A549 (cell line): ENCODE results near the gene TSPEAR.

ENCODE experiments used
- BHLHE40 ChIP-seq: IDR thresholded peaks from 2 replicates; pipeline ENCODE4 v1.6.1; 2012; ENCODE audit warnings: low read depth, low read length, inconsistent platforms
- EP300 ChIP-seq, 2 experiments: fragments of >200 bp; sonication (Bioruptor Twin); formaldehyde crosslinking; IDR thresholded peaks; 2 replicates in 1 of 2; 3 replicates in 1 of 2; pipeline ENCODE4 v1.6.1; 2016 to 2017
- FOSL2 ChIP-seq, 2 experiments: fragments of 450-650 bp in 1 of 2; fragments of >200 bp in 1 of 2; sonication (Bioruptor Twin) in 1 of 2; formaldehyde crosslinking; IDR thresholded peaks; 2 replicates each; pipeline versions ENCODE4 v1.5.0 to v1.6.1; 2016 to 2020; ENCODE audit warnings: mild to moderate bottlenecking in 1 of 2, moderate library complexity in 1 of 2
- HDAC2 ChIP-seq: fragments of 200-600 bp; sonication (generic); IDR thresholded peaks from 2 replicates; pipeline ENCODE4 v1.6.1; 2016
- HOXA7 ChIP-seq: fragments of 250-450 bp; sonication (Bioruptor Pico); IDR thresholded peaks from 2 replicates; pipeline ENCODE4 v1.5.0; 2020; ENCODE audit warnings: mild to moderate bottlenecking, moderate library complexity
- JUN ChIP-seq, 2 experiments: fragments of >200 bp; sonication (Bioruptor Twin); formaldehyde crosslinking; IDR thresholded peaks; 2 replicates in 1 of 2; 3 replicates in 1 of 2; pipeline ENCODE4 v1.6.1; 2016 to 2017
- MAFK ChIP-seq: fragments of 450-650 bp; IDR thresholded peaks from 2 replicates; pipeline ENCODE4 v1.6.1; 2014; ENCODE audit not compliant: partially characterized antibody
- MAZ ChIP-seq: fragments of 150-350 bp; IDR thresholded peaks from 2 replicates; pipeline ENCODE4 v1.6.1; 2014; ENCODE audit warnings: antibody characterized with exemption, low read depth, low read length, borderline replicate concordance
- MYC ChIP-seq: IDR thresholded peaks from 2 replicates; pipeline ENCODE4 v1.6.1; 2012; ENCODE audit warnings: mild to moderate bottlenecking, inconsistent platforms, low read length, improper control_type of control experiment, borderline replicate concordance
- NFE2L2 ChIP-seq: fragments of 150-350 bp; conservative IDR thresholded peaks from 2 replicates; pipeline ENCODE4 v1.6.1; 2014; ENCODE audit warnings: low read length
- NPAS2 ChIP-seq: fragments of 250-450 bp; sonication (Bioruptor Pico); IDR thresholded peaks from 2 replicates; pipeline ENCODE4 v1.8.0; 2022; ENCODE audit warnings: mild to moderate bottlenecking, moderate library complexity, borderline replicate concordance
- POLR2A ChIP-seq: IDR thresholded peaks from 2 replicates; pipeline ENCODE4 v1.6.1; 2012; ENCODE audit warnings: mild to moderate bottlenecking, low read length
- POLR2AphosphoS2 ChIP-seq: conservative IDR thresholded peaks from 2 replicates; pipeline ENCODE4 v1.6.1; 2012; ENCODE audit warnings: low read length, improper control_type of control experiment, inconsistent platforms
- TF ChIP-seq, protein P1 (sequence below): fragments of >200 bp; sonication (Bioruptor Twin); formaldehyde crosslinking; IDR thresholded peaks from 3 replicates; pipeline ENCODE4 v1.5.1; 2016

DNA sequence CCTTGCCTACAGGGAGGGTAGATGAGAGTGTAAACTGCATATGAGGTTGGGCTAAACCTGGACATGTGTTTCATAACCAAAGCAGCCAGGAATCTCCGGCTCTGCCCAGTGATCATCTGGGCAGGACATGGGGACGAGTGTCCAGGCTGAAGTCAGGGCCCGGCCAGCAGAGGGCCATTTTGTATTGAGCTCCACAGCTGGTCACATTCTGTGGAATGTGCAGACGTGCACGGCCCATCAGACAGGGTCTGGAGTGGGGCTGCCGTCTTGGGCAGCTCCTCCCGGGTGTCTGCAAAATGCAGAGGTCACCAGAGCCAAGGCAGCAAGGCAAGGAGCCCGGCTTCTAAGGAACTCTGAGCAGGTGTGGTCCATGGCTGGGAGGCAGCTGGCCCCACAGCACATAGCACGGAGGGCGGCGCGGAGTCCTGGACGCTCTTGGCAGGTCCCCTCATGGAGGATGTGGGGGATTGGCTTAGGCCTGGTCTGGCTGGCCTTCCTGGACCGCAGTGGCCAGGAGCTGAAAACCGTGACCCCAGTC lies 249.8 kb downstream of the TSPEAR start:
- TF ChIP-seq NFE2L2 (no peak), BHLHE40 (no peak), FOSL2 (IDR thresholded peaks at IDR 0.05) (no peak), FOSL2 (CRISPR knock-in tag; IDR thresholded peaks at IDR 0.05) (no peak), POLR2AphosphoS2 (no peak), EP300 (IDR thresholded peaks at IDR 0.05) (no peak), MYC (no peak), JUN (IDR thresholded peaks at IDR 0.05) (no peak), HDAC2 (no peak), POLR2A (no peak), MAFK (no peak), MAZ (no peak), HOXA7 (no peak), NPAS2 (CRISPR knock-in tag) (no peak)
- TF ChIP-seq, protein P1, sequence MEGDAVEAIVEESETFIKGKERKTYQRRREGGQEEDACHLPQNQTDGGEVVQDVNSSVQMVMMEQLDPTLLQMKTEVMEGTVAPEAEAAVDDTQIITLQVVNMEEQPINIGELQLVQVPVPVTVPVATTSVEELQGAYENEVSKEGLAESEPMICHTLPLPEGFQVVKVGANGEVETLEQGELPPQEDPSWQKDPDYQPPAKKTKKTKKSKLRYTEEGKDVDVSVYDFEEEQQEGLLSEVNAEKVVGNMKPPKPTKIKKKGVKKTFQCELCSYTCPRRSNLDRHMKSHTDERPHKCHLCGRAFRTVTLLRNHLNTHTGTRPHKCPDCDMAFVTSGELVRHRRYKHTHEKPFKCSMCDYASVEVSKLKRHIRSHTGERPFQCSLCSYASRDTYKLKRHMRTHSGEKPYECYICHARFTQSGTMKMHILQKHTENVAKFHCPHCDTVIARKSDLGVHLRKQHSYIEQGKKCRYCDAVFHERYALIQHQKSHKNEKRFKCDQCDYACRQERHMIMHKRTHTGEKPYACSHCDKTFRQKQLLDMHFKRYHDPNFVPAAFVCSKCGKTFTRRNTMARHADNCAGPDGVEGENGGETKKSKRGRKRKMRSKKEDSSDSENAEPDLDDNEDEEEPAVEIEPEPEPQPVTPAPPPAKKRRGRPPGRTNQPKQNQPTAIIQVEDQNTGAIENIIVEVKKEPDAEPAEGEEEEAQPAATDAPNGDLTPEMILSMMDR: no peak
